Measurements from ENCODE around the gene RBBP8.

- TF ChIP-seq CTCF (IDR thresholded peaks at IDR 0.05) (no peak), POLR2AphosphoS5 (IDR thresholded peaks at IDR 0.05) (no peak), POLR2A (IDR thresholded peaks at IDR 0.05) (no peak)
These were observed 88.5 kb downstream of the RBBP8 start for GRCh38 chr18:23021623-23022022.

Data from stomach (tissue), 4 donors.